Skeletal muscle satellite cell (primary cell): Measurements from ENCODE around the gene NDUFA11. TPM values are rescaled to one million over a fixed set of nuclear protein-coding genes. Genes with fewer than 3 reads are reported as not detected.

Source experiments
- H3K27me3 ChIP-seq: 2 replicates; pipeline ENCODE4 v1.7.0; 2013; ENCODE audit warnings: low read length; ENCODE audit not compliant: control insufficient read depth, insufficient read depth
- H3K36me3 ChIP-seq: 2 replicates; pipeline ENCODE4 v1.7.0; 2013; ENCODE audit warnings: mild to moderate bottlenecking, control low read depth, low read length; ENCODE audit not compliant: insufficient read depth
- H3K4me1 ChIP-seq: 2 replicates; pipeline ENCODE4 v1.7.0; 2013; ENCODE audit warnings: low read length; ENCODE audit not compliant: control insufficient read depth, insufficient read depth
- H3K4me2 ChIP-seq: 2 replicates; pipeline ENCODE4 v1.7.0; 2013; ENCODE audit warnings: mild to moderate bottlenecking, low read length
- H3K4me3 ChIP-seq: 2 replicates; pipeline ENCODE4 v1.7.0; 2013; ENCODE audit warnings: low read length
- H3K9ac ChIP-seq: 2 replicates; pipeline ENCODE4 v1.7.0; 2013; ENCODE audit warnings: mild to moderate bottlenecking, low read depth, low read length, moderate library complexity
- H3K9me3 ChIP-seq: replicated peaks from 2 replicates; pipeline ENCODE4 v1.7.0; 2013; ENCODE audit warnings: mild to moderate bottlenecking, control low read depth, low read length
- total RNA-seq: library from RNA; depleted of rRNA; stranded (reverse); fragments of >200 nt; gene quantifications from 2 replicates; pipeline ENCODE4 v1.2.3, GENCODE V29; 2012; rRNA removed

NDUFA11 gene
- 330 and 417 TPM in 2 replicates for total RNA-seq

- H3K4me2 ChIP-seq: peak within 1 kb of the TSS; percentile 84
- no peaks in the 10 kb centered on the region for H3K9me3 ChIP-seq
- peaks cover 15% of the 10 kb centered on the region for H3K4me1 ChIP-seq
- H3K9ac ChIP-seq: peak within 1 kb of the TSS; percentile 99
- H3K27me3 ChIP-seq: no peaks in the 10 kb centered on the region
- H3K4me3 ChIP-seq: peak within 1 kb of the TSS; percentile 98
- H3K36me3 ChIP-seq: peaks cover 5% of the 10 kb centered on the region
Observed at GRCh38 chr19:5903624-5904351, at the start of gene NDUFA11. TSS of gene NDUFA11 (minus strand) at chr19:5903790. CDS start at chr19:5903708, 82 bp downstream.

GRCh38 chr19:5953030-5953589 is 49.5 kb upstream of the NDUFA11 start:
- H3K4me3 ChIP-seq: peak overlapping the region; percentile 17
- no peaks in the 10 kb centered on the region for H3K27me3 ChIP-seq
- H3K4me1 ChIP-seq: peaks cover 45% of the 10 kb centered on the region
- peaks cover 19% of the 10 kb centered on the region for H3K36me3 ChIP-seq
- no peaks in the 10 kb centered on the region for H3K9me3 ChIP-seq
- peak overlapping the region; percentile 67 for H3K9ac ChIP-seq
- peak overlapping the region; percentile 68 for H3K4me2 ChIP-seq

GRCh38 chr19:5952193-5953029 is 48.8 kb upstream of the NDUFA11 start:
- Histone ChIP-seq H3K27me3 (no peaks in the 10 kb centered on the region), H3K4me1 (peaks cover 45% of the 10 kb centered on the region), H3K4me2 (no peak overlapping the region), H3K4me3 (no peak overlapping the region), H3K9me3 (no peaks in the 10 kb centered on the region), H3K9ac (no peak overlapping the region), H3K36me3 (peaks cover 19% of the 10 kb centered on the region)

- peaks cover 41% of the 10 kb centered on the region for H3K4me1 ChIP-seq
- H3K4me2 ChIP-seq: no peak overlapping the region
- H3K36me3 ChIP-seq: peaks cover 19% of the 10 kb centered on the region
- H3K27me3 ChIP-seq: no peaks in the 10 kb centered on the region
- no peak overlapping the region for H3K9ac ChIP-seq
- no peaks in the 10 kb centered on the region for H3K9me3 ChIP-seq
- no peak overlapping the region for H3K4me3 ChIP-seq
Observed at GRCh38 chr19:5951338-5951861, 47.8 kb upstream of the NDUFA11 start.

GRCh38 chr19:5950741-5951140 is 47.2 kb upstream of the NDUFA11 start:
- Histone ChIP-seq H3K27me3 (no peaks in the 10 kb centered on the region), H3K4me1 (peaks cover 40% of the 10 kb centered on the region), H3K4me2 (no peak overlapping the region), H3K36me3 (peaks cover 24% of the 10 kb centered on the region), H3K4me3 (no peak overlapping the region), H3K9me3 (no peaks in the 10 kb centered on the region), H3K9ac (no peak overlapping the region)

GRCh38 chr19:5949792-5950305 is 46.3 kb upstream of the NDUFA11 start:
- Histone ChIP-seq H3K4me1 (peaks cover 32% of the 10 kb centered on the region), H3K9me3 (no peaks in the 10 kb centered on the region), H3K4me2 (no peak overlapping the region), H3K27me3 (no peaks in the 10 kb centered on the region), H3K4me3 (no peak overlapping the region), H3K36me3 (peaks cover 28% of the 10 kb centered on the region), H3K9ac (no peak overlapping the region)

- Histone ChIP-seq H3K4me1 (peaks cover 25% of the 10 kb centered on the region), H3K4me3 (no peak overlapping the region), H3K9ac (no peak overlapping the region), H3K36me3 (peaks cover 28% of the 10 kb centered on the region), H3K27me3 (no peaks in the 10 kb centered on the region), H3K4me2 (no peak overlapping the region), H3K9me3 (no peaks in the 10 kb centered on the region)
Observed at GRCh38 chr19:5948752-5949564, 45.4 kb upstream of the NDUFA11 start.

GRCh38 chr19:5947435-5947834 is 43.8 kb upstream of the NDUFA11 start:
- H3K4me1 ChIP-seq: peaks cover 16% of the 10 kb centered on the region
- H3K36me3 ChIP-seq: peaks cover 32% of the 10 kb centered on the region
- no peak overlapping the region for H3K4me3 ChIP-seq
- H3K9me3 ChIP-seq: no peaks in the 10 kb centered on the region
- H3K4me2 ChIP-seq: no peak overlapping the region
- no peak overlapping the region for H3K9ac ChIP-seq
- H3K27me3 ChIP-seq: no peaks in the 10 kb centered on the region

- Histone ChIP-seq H3K36me3 (peaks cover 37% of the 10 kb centered on the region), H3K4me1 (peaks cover 8% of the 10 kb centered on the region), H3K4me2 (no peak overlapping the region), H3K4me3 (no peak overlapping the region), H3K9ac (no peak overlapping the region), H3K27me3 (no peaks in the 10 kb centered on the region), H3K9me3 (no peaks in the 10 kb centered on the region)
Observed at GRCh38 chr19:5943623-5944022, 40.0 kb upstream of the NDUFA11 start.

- Histone ChIP-seq H3K27me3 (no peaks in the 10 kb centered on the region), H3K4me2 (no peak overlapping the region), H3K4me3 (no peak overlapping the region), H3K36me3 (peaks cover 37% of the 10 kb centered on the region), H3K9me3 (no peaks in the 10 kb centered on the region), H3K9ac (no peak overlapping the region), H3K4me1 (peaks cover 8% of the 10 kb centered on the region)
Observed at GRCh38 chr19:5943045-5943444, 39.5 kb upstream of the NDUFA11 start.
